GM23248 (cell line): ENCODE results near the gene PARVB.

ENCODE experiments used
- EZH2 ChIP-seq: fragments of 200-600 bp; sonication (generic); IDR thresholded peaks from 2 replicates; pipeline ENCODE4 v1.6.1; 2018; ENCODE audit warnings: antibody characterized with exemption, mild to moderate bottlenecking; ENCODE audit not compliant: insufficient read depth, poor library complexity, severe bottlenecking
- EZH2phosphoT487 ChIP-seq: fragments of 200-600 bp; sonication (generic); IDR thresholded peaks from 2 replicates; pipeline ENCODE4 v1.6.1; 2018; ENCODE audit warnings: antibody characterized with exemption, moderate library complexity, mild to moderate bottlenecking, low read depth; ENCODE audit not compliant: insufficient read depth

DNA sequence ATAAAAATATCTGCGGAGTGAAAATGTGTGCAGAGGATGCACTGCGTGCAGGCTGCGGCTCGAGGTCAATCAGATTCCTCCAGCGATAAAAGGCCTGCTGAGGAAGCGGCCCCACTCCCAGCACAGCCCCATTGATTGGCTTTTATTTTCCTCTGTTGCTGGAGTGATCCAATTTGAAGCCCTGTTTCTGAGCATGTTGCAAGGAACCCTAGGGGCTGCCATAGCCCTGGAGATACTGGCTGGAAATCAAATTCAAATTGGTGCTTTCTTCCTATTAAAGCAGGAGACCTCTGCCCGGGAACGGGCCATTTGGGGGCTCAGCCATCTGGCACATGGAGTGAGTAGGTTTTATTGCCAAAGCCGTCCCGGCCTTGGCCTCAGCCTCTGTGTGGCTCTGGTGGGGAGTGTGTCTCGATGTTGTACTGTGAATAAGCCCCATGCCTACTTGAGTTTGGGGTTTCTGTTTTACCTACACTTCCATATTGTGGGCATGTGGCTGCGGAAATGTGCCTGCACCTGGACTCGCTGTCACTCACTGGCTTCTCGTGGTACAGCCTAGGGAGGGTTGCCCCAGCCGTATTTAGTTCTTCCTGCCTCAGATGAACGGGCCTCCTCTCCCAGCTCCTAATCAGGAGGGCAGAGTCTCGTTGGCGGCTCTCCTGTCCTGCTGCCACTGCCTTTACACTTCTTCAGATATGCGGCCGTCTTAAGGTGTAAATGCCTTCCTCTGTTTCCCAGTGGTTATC lies 25.6 kb downstream of the PARVB start:
- TF ChIP-seq EZH2phosphoT487 (no peak), EZH2 (no peak)
